SK-N-MC (cell line): ENCODE measurements around the gene SYT2.
"Not testable (repeated sequence)": the region's sequence is repeated elsewhere in the genome, so short reads cannot be mapped to it uniquely, and the experiment has no call there.

ENCODE experiments used
- EZH2 ChIP-seq: fragments of 200-600 bp; sonication (generic); IDR thresholded peaks from one replicate; pipeline ENCODE4 v1.6.1; 2017; ENCODE audit warnings: antibody characterized with exemption
- FOXP2 ChIP-seq: optimal IDR thresholded peaks from 2 replicates; pipeline ENCODE3; 2011; ENCODE audit warnings: mild to moderate bottlenecking, moderate library complexity; ENCODE audit not compliant: insufficient read depth; ENCODE audit errors: extremely low read length, control extremely low read depth
- POLR2AphosphoS5 ChIP-seq: IDR thresholded peaks from 2 replicates; pipeline ENCODE4 v1.6.1; 2012; ENCODE audit warnings: mild to moderate bottlenecking, low read depth, low read length, borderline replicate concordance

- TF ChIP-seq POLR2AphosphoS5, EZH2: not testable (repeated sequence)
- peak; percentile 94 for TF ChIP-seq FOXP2
These were observed 83.2 kb downstream of the SYT2 start for GRCh38 chr1:202627036-202627435.
